HCT116 (cell line): ENCODE results near the gene MBLAC1. TPM values are rescaled to one million over a fixed set of nuclear protein-coding genes. Genes with fewer than 3 reads are reported as not detected.

Experiments
- ATAC-seq: fragments of 200-7000 bp; cut with Tn5 transposase; 2 replicates; pipeline ENCODE4 v1.9.1; 2020; ENCODE audit warnings: mild to moderate bottlenecking, moderate library complexity
- BruUV-seq: library from RNA; stranded (reverse); fragments of 400-500 nt; replicated peaks from 2 replicates; lab custom pipeline; 2021; lab: Mats Ljungman, UMichigan
- CTCF ChIA-PET: fragments of 300-600 bp; sonication (Branson Sonifier 250); formaldehyde crosslinking; loops from one replicate; lab custom pipeline; 2021; ENCODE audit warnings: antibody characterized with exemption; lab: Charles Lee
- POLR2A ChIA-PET: fragments of 300-600, 350-600 bp; sonication (Branson Sonifier 250); formaldehyde crosslinking; loops from one replicate; lab custom pipeline; 2021; ENCODE audit warnings: antibody characterized with exemption; lab: Charles Lee
- RAD21 ChIA-PET, 2 experiments: fragments of 300-600 bp; sonication (Branson Sonifier 250); formaldehyde crosslinking; loops; one replicate each; lab custom pipeline; 2023; ENCODE audit warnings: low total read pairs in 2 of 2; ENCODE audit not compliant: uncharacterized antibody in 2 of 2, unreplicated experiment in 2 of 2, low non-redundant PET in 1 of 2; lab: Charles Lee
- DNase-seq: peaks from one replicate; pipeline ENCODE4 v3.0.0-alpha.2; 2010; ENCODE audit warnings: low read depth, low spot score
- H2AFZ ChIP-seq: fragments of 200-600 bp; shearing (Covaris generic), sonication (generic); 2 replicates; pipeline ENCODE4 v1.6.1; 2017; ENCODE audit warnings: low read depth, mixed run types, mixed read lengths, antibody characterized with exemption, low read length; ENCODE audit not compliant: poor library complexity, severe bottlenecking
- H3K27ac ChIP-seq: 2 replicates; pipeline ENCODE4 v1.5.1; 2012; ENCODE audit warnings: low read depth, low read length
- H3K27me3 ChIP-seq: fragments of 200-600 bp; sonication (generic); 2 replicates; pipeline ENCODE4 v1.6.1; 2016; ENCODE audit warnings: mixed run types, low read length, mixed read lengths; ENCODE audit not compliant: insufficient read depth
- H3K36me3 ChIP-seq, 2 experiments: fragments of 200-500 bp in 1 of 2; fragments of 200-600 bp in 1 of 2; sonication (Bioruptor generic) in 1 of 2; sonication (generic) in 1 of 2; 2 replicates each; pipeline versions ENCODE4 v1.5.1 to v1.6.1; 2014 to 2016; ENCODE audit warnings: low read length in 2 of 2, inconsistent platforms in 1 of 2, mixed read lengths in 1 of 2, mixed run types in 1 of 2; ENCODE audit not compliant: insufficient read depth in 2 of 2, control insufficient read depth in 1 of 2
- H3K4me1 ChIP-seq, 2 experiments: fragments of 200-600 bp in 1 of 2; sonication (generic) in 1 of 2; 2 replicates each; pipeline versions ENCODE4 v1.5.1 to v1.6.1; 2012 to 2017; ENCODE audit warnings: low read length in 2 of 2, inconsistent platforms in 1 of 2, mild to moderate bottlenecking in 1 of 2, mixed read lengths in 1 of 2, mixed run types in 1 of 2, moderate library complexity in 1 of 2; ENCODE audit not compliant: insufficient read depth in 2 of 2, control insufficient read depth in 1 of 2
- H3K4me2 ChIP-seq: fragments of 200-600 bp; sonication (generic); 2 replicates; pipeline ENCODE4 v1.6.1; 2017; ENCODE audit warnings: mixed run types, low read length, mixed read lengths
- H3K4me3 ChIP-seq, 2 experiments: fragments of 200-600 bp in 1 of 2; sonication (generic) in 1 of 2; replicated peaks in 1 of 2; 2 replicates each; pipeline ENCODE4 v1.5.1; 2011 to 2016; ENCODE audit warnings: low read length in 2 of 2, control low read depth in 1 of 2, low read depth in 1 of 2, mild to moderate bottlenecking in 1 of 2, mixed read lengths in 1 of 2, mixed run types in 1 of 2
- H3K79me2 ChIP-seq: fragments of 200-600 bp; sonication (generic); 2 replicates; pipeline ENCODE4 v1.6.1; 2017; ENCODE audit warnings: mild to moderate bottlenecking, mixed run types, low read length, moderate library complexity, mixed read lengths; ENCODE audit not compliant: insufficient read depth
- H3K9ac ChIP-seq: fragments of 200-600 bp; sonication (generic); 2 replicates; pipeline ENCODE4 v1.6.1; 2016; ENCODE audit warnings: low read length, mixed read lengths
- H3K9me2 ChIP-seq: fragments of 200-600 bp; sonication (generic), shearing (Covaris generic); 2 replicates; pipeline ENCODE4 v1.6.1; 2017; ENCODE audit warnings: mixed run types, mild to moderate bottlenecking, moderate library complexity; ENCODE audit not compliant: insufficient read depth
- H3K9me3 ChIP-seq, 2 experiments: fragments of 200-500 bp in 1 of 2; fragments of 200-600 bp in 1 of 2; sonication (Bioruptor generic) in 1 of 2; sonication (generic) in 1 of 2; 2 replicates each; pipeline ENCODE4 v1.6.1; 2014 to 2017; ENCODE audit warnings: low read length in 2 of 2, mixed read lengths in 2 of 2, inconsistent platforms in 1 of 2, low read depth in 1 of 2, mild to moderate bottlenecking in 1 of 2, mixed run types in 1 of 2, moderate library complexity in 1 of 2; ENCODE audit not compliant: control insufficient read depth in 1 of 2, insufficient read depth in 1 of 2
- H4K20me1 ChIP-seq: fragments of 200-600 bp; sonication (generic), shearing (Covaris generic); 2 replicates; pipeline ENCODE4 v1.6.1; 2017; ENCODE audit warnings: mixed run types, mild to moderate bottlenecking, moderate library complexity; ENCODE audit not compliant: insufficient read depth
- CBX3 ChIP-seq: IDR thresholded peaks from 2 replicates; pipeline ENCODE4 v1.6.1; 2012; ENCODE audit warnings: low read depth
- CEBPB ChIP-seq: IDR thresholded peaks from 2 replicates; pipeline ENCODE4 v1.6.1; 2012; ENCODE audit warnings: low read depth
- CTCF ChIP-seq, 3 experiments: fragments of 200-600 bp in 1 of 3; sonication (generic) in 1 of 3; IDR thresholded peaks in 2 of 3; conservative IDR thresholded peaks in 1 of 3; 2 replicates each; pipeline ENCODE4 v1.5.1; 2012 to 2017; ENCODE audit warnings: low read depth in 2 of 3, low read length in 2 of 3, antibody characterized with exemption in 1 of 3, borderline replicate concordance in 1 of 3, control low read depth in 1 of 3, mild to moderate bottlenecking in 1 of 3, mixed read lengths in 1 of 3, mixed run types in 1 of 3, moderate library complexity in 1 of 3; ENCODE audit not compliant: insufficient read depth in 1 of 3
- EGR1 ChIP-seq: IDR thresholded peaks from 2 replicates; pipeline ENCODE4 v1.6.1; 2012; ENCODE audit warnings: low read depth
- ELF1 ChIP-seq: IDR thresholded peaks from 2 replicates; pipeline ENCODE4 v1.6.1; 2012; ENCODE audit warnings: low read depth, borderline replicate concordance
- JUND ChIP-seq: IDR thresholded peaks from 2 replicates; pipeline ENCODE4 v1.6.1; 2012
- MAX ChIP-seq: IDR thresholded peaks from 2 replicates; pipeline ENCODE4 v1.6.1; 2012
- POLR2A ChIP-seq: IDR thresholded peaks from 2 replicates; pipeline ENCODE4 v1.7.0; 2011; ENCODE audit warnings: borderline replicate concordance; ENCODE audit not compliant: insufficient read depth, insufficient read length; ENCODE audit errors: extremely low read depth
- RAD21 ChIP-seq: IDR thresholded peaks from 2 replicates; pipeline ENCODE4 v1.6.1; 2012; ENCODE audit warnings: low read depth, mild to moderate bottlenecking
- REST ChIP-seq: IDR thresholded peaks from 2 replicates; pipeline ENCODE4 v1.6.1; 2012; ENCODE audit warnings: low read depth
- SRF ChIP-seq: IDR thresholded peaks from 2 replicates; pipeline ENCODE4 v1.6.1; 2012; ENCODE audit warnings: low read depth
- TCF7L2 ChIP-seq: IDR thresholded peaks from 2 replicates; pipeline ENCODE4 v1.7.0; 2011; ENCODE audit warnings: borderline replicate concordance, inconsistent platforms; ENCODE audit not compliant: insufficient read depth, insufficient read length; ENCODE audit errors: extremely low read depth
- YY1 ChIP-seq: IDR thresholded peaks from 2 replicates; pipeline ENCODE4 v1.6.1; 2011; ENCODE audit warnings: low read length, low read depth, moderate library complexity, mild to moderate bottlenecking; ENCODE audit not compliant: insufficient replicate concordance; ENCODE audit errors: extremely low read depth
- ZBTB33 ChIP-seq: IDR thresholded peaks from 2 replicates; pipeline ENCODE4 v1.6.1; 2011; ENCODE audit warnings: mild to moderate bottlenecking, low read length, moderate library complexity; ENCODE audit not compliant: insufficient replicate concordance; ENCODE audit errors: extremely low read depth
- ZFX ChIP-seq: fragments of 450-650 bp; IDR thresholded peaks from 2 replicates; pipeline ENCODE4 v1.6.1; 2017
- ZNF274 ChIP-seq: fragments of 200-500 bp; sonication (Bioruptor generic); IDR thresholded peaks from 2 replicates; pipeline ENCODE4 v1.6.1; 2014; ENCODE audit warnings: mild to moderate bottlenecking, low read depth, low read length, inconsistent platforms
- intact Hi-C: fragments of 100-400 bp; cut with micrococcal nuclease; formaldehyde crosslinking; loops from 2 replicates; pipeline ENCODE4 v1.10.0; 2022
- total RNA-seq: library from RNA; stranded (reverse); gene quantifications from one replicate; pipeline ENCODE4 v1.2.1, GENCODE V29; 2021; ENCODE audit not compliant: unreplicated experiment

The MBLAC1 gene
- total RNA-seq, 1 experiment from 2014 or later: 2.0 TPM

- intact Hi-C loops: no loop called here
- Histone ChIP-seq H3K4me3 (no peak overlapping the region), H3K4me1 (peaks cover 14 to 20% of the 10 kb centered on the region in 2 experiments), H3K27ac (no peak overlapping the region), H3K9me2 (no peaks in the 10 kb centered on the region), H2AFZ (no peak overlapping the region), H3K27me3 (no peaks in the 10 kb centered on the region), H3K9ac (no peak overlapping the region), H3K4me2 (no peak overlapping the region), H3K79me2 (no peaks in the 10 kb centered on the region), H3K36me3 (no peaks in the 10 kb centered on the region)
- RAD21 ChIA-PET: no interaction called here
- CTCF ChIA-PET: no interaction called here
- DNase-seq: no peak
- BruUV-seq: no TSS peak
- TF ChIP-seq CTCF (IDR thresholded peaks at IDR 0.05 in 2 of 3, conservative IDR thresholded peaks at IDR 0.05 in 1 of 3; ENCODE audit: borderline replicate concordance in 1 of 3, insufficient read depth in 1 of 3, low read depth in 2 of 3, low read length in 2 of 3) (no peak), TCF7L2 (no peak), POLR2A (no peak), MAX (no peak), ZFX (no peak), RAD21 (no peak), CBX3 (no peak), EGR1 (no peak), SRF (no peak), CEBPB (no peak), JUND (no peak), YY1 (no peak), ZNF274 (no peak), REST (no peak), ZBTB33 (no peak), ELF1 (no peak)
- TF ChIP-seq, all 23 proteins: peak for 0
- no peaks in the 10 kb centered on the region for H3K9me3 ChIP-seq
- no peaks in the 10 kb centered on the region for H4K20me1 ChIP-seq
- POLR2A ChIA-PET: interaction anchor here (0.8 to 1.7 kb wide), 2 partner anchors 10 to 18 kb away, joined by 3 to 4 read pairs; partner anchors contain the start of genes GPC2, LAMTOR4 and STAG3
- no peak for ATAC-seq
Observed at GRCh38 chr7:100166970-100167911, 40.5 kb downstream of the MBLAC1 start.
